GM12873 (cell line): ENCODE results near the gene DMAC2.

ENCODE experiments used
- CTCF ChIP-seq: IDR thresholded peaks from 2 replicates; pipeline ENCODE4 v1.5.1; 2012; ENCODE audit warnings: low read depth, mild to moderate bottlenecking, moderate library complexity, low read length, control low read depth; ENCODE audit not compliant: insufficient read depth; ENCODE audit errors: missing control alignments

The DMAC2 gene

GRCh38 chr19:41436674-41436951, 3.1 kb downstream of the DMAC2 start:
- no peak for TF ChIP-seq CTCF

GRCh38 chr19:41435936-41436673, 3.6 kb downstream of the DMAC2 start:
- TF ChIP-seq CTCF = no peak

- no peak for TF ChIP-seq CTCF
Observed at GRCh38 chr19:41434450-41434849, 5.3 kb downstream of the DMAC2 start.

GRCh38 chr19:41433171-41433570, 6.5 kb downstream of the DMAC2 start:
- TF ChIP-seq CTCF = no peak

- peak; percentile 26 for TF ChIP-seq CTCF
Observed at GRCh38 chr19:41431426-41432386, 8.0 kb downstream of the DMAC2 start.

GRCh38 chr19:41430922-41431321, 8.8 kb downstream of the DMAC2 start:
- TF ChIP-seq CTCF = no peak

GRCh38 chr19:41428481-41428859, 11.2 kb downstream of the DMAC2 start:
- TF ChIP-seq CTCF = no peak
